IPS-20b (cell line): ENCODE data around the gene ITFG1.
"Not testable (repeated sequence)": the region's sequence is repeated elsewhere in the genome, so short reads cannot be mapped to it uniquely, and the experiment has no call there.

Source experiments
- H3K27ac ChIP-seq: one replicate; pipeline ENCODE4 v1.5.1; 2013; ENCODE audit warnings: low read length
- H3K27me3 ChIP-seq: 2 replicates; pipeline ENCODE4 v1.6.1; 2013; ENCODE audit warnings: mild to moderate bottlenecking, low read length, inconsistent platforms; ENCODE audit not compliant: insufficient read depth
- H3K36me3 ChIP-seq: 2 replicates; pipeline ENCODE4 v1.6.1; 2013; ENCODE audit warnings: low read depth, mild to moderate bottlenecking, inconsistent platforms, low read length, moderate library complexity; ENCODE audit not compliant: insufficient read depth
- H3K4me1 ChIP-seq: 2 replicates; pipeline ENCODE4 v1.6.1; 2013; ENCODE audit warnings: mild to moderate bottlenecking, control low read depth, inconsistent platforms, low read length, moderate library complexity; ENCODE audit not compliant: insufficient read depth
- H3K4me3 ChIP-seq: 2 replicates; pipeline ENCODE4 v1.5.1; 2013; ENCODE audit warnings: mild to moderate bottlenecking, low read length, inconsistent platforms
- H3K9ac ChIP-seq: 2 replicates; pipeline ENCODE4 v1.6.1; 2013; ENCODE audit warnings: low read depth, mild to moderate bottlenecking, inconsistent platforms, low read length, moderate library complexity
- H3K9me3 ChIP-seq: 2 replicates; pipeline ENCODE4 v1.6.1; 2013; ENCODE audit warnings: mild to moderate bottlenecking, low read depth, low read length, inconsistent platforms; ENCODE audit not compliant: insufficient read depth

The ITFG1 gene

GRCh38 chr16:47448830-47449575, 11.9 kb downstream of the ITFG1 start:
- no peaks in the 10 kb centered on the region for H3K4me1 ChIP-seq
- H3K36me3 ChIP-seq = peaks cover 54% of the 10 kb centered on the region
- no peak overlapping the region for H3K9ac ChIP-seq
- no peaks in the 10 kb centered on the region for H3K27me3 ChIP-seq
- H3K9me3 ChIP-seq = no peaks in the 10 kb centered on the region
- no peak overlapping the region for H3K27ac ChIP-seq
- no peak overlapping the region for H3K4me3 ChIP-seq

GRCh38 chr16:47446431-47446830, 14.4 kb downstream of the ITFG1 start:
- H3K27ac ChIP-seq = no peak overlapping the region
- no peaks in the 10 kb centered on the region for H3K4me1 ChIP-seq
- no peak overlapping the region for H3K9ac ChIP-seq
- no peaks in the 10 kb centered on the region for H3K27me3 ChIP-seq
- no peak overlapping the region for H3K4me3 ChIP-seq
- H3K36me3 ChIP-seq = peaks cover 30% of the 10 kb centered on the region
- no peaks in the 10 kb centered on the region for H3K9me3 ChIP-seq

GRCh38 chr16:47442884-47443283, 18.0 kb downstream of the ITFG1 start:
- not testable (repeated sequence) for H3K9me3 ChIP-seq, H3K36me3 ChIP-seq, H3K4me3 ChIP-seq, H3K27ac ChIP-seq, H3K27me3 ChIP-seq, H3K9ac ChIP-seq, H3K4me1 ChIP-seq

- H3K36me3 ChIP-seq, H3K27me3 ChIP-seq, H3K9me3 ChIP-seq, H3K4me3 ChIP-seq, H3K27ac ChIP-seq, H3K4me1 ChIP-seq, H3K9ac ChIP-seq: not testable (repeated sequence)
Measured at GRCh38 chr16:47440066-47440465, 20.8 kb downstream of the ITFG1 start.

GRCh38 chr16:47434274-47434673, 26.6 kb downstream of the ITFG1 start:
- not testable (repeated sequence) for H3K9ac ChIP-seq, H3K36me3 ChIP-seq, H3K27ac ChIP-seq, H3K27me3 ChIP-seq, H3K4me1 ChIP-seq, H3K4me3 ChIP-seq
- peaks cover 13% of the 10 kb centered on the region for H3K9me3 ChIP-seq

GRCh38 chr16:47431960-47432359, 28.9 kb downstream of the ITFG1 start:
- no peak overlapping the region for H3K4me3 ChIP-seq
- no peak overlapping the region for H3K27ac ChIP-seq
- 0 out of 2 replicates have a peak, but pooled peaks cover 7% of the 10 kb centered on the region for H3K36me3 ChIP-seq
- H3K27me3 ChIP-seq = no peaks in the 10 kb centered on the region
- H3K9me3 ChIP-seq = peaks cover 13% of the 10 kb centered on the region
- H3K4me1 ChIP-seq = no peaks in the 10 kb centered on the region
- no peak overlapping the region for H3K9ac ChIP-seq

GRCh38 chr16:47426806-47427205, 34.1 kb downstream of the ITFG1 start:
- H3K27ac ChIP-seq = no peak overlapping the region
- H3K27me3 ChIP-seq = no peaks in the 10 kb centered on the region
- H3K9ac ChIP-seq = no peak overlapping the region
- peaks cover 9% of the 10 kb centered on the region; the same call in 1 of the 2 replicates for H3K36me3 ChIP-seq
- no peak overlapping the region for H3K4me3 ChIP-seq
- peaks cover 8% of the 10 kb centered on the region for H3K9me3 ChIP-seq
- H3K4me1 ChIP-seq = peaks cover 2% of the 10 kb centered on the region; the same call in 1 of the 2 replicates

GRCh38 chr16:47424846-47425245, 36.0 kb downstream of the ITFG1 start:
- Histone ChIP-seq H3K4me3 (no peak overlapping the region), H3K36me3 (peaks cover 5% of the 10 kb centered on the region; the same call in 1 of the 2 replicates), H3K4me1 (peaks cover 2% of the 10 kb centered on the region; the same call in 1 of the 2 replicates), H3K9me3 (no peaks in the 10 kb centered on the region), H3K9ac (no peak overlapping the region), H3K27ac (no peak overlapping the region), H3K27me3 (no peaks in the 10 kb centered on the region)

- Histone ChIP-seq H3K36me3 (no peaks in the 10 kb centered on the region; the same call in 1 of the 2 replicates), H3K9me3 (no peaks in the 10 kb centered on the region), H3K27ac (no peak overlapping the region), H3K4me1 (no peaks in the 10 kb centered on the region), H3K9ac (no peak overlapping the region), H3K27me3 (no peaks in the 10 kb centered on the region), H3K4me3 (no peak overlapping the region)
Measured at GRCh38 chr16:47416869-47417268, 44.0 kb downstream of the ITFG1 start.

GRCh38 chr16:47413041-47413440, 47.8 kb downstream of the ITFG1 start:
- Histone ChIP-seq H3K27ac (no peak overlapping the region), H3K36me3 (no peaks in the 10 kb centered on the region), H3K9me3 (no peaks in the 10 kb centered on the region), H3K9ac (no peak overlapping the region), H3K4me3 (no peak overlapping the region), H3K27me3 (no peaks in the 10 kb centered on the region), H3K4me1 (no peaks in the 10 kb centered on the region)

- H3K4me1 ChIP-seq = no peaks in the 10 kb centered on the region
- no peak overlapping the region for H3K9ac ChIP-seq
- H3K4me3 ChIP-seq = no peak overlapping the region
- no peaks in the 10 kb centered on the region for H3K9me3 ChIP-seq
- no peaks in the 10 kb centered on the region for H3K27me3 ChIP-seq
- H3K27ac ChIP-seq = no peak overlapping the region
- no peaks in the 10 kb centered on the region for H3K36me3 ChIP-seq
Measured at GRCh38 chr16:47408491-47408890, 52.4 kb downstream of the ITFG1 start.

GRCh38 chr16:47395733-47396498, 64.9 kb downstream of the ITFG1 start:
- peaks cover 4% of the 10 kb centered on the region; the same call in 1 of the 2 replicates for H3K4me1 ChIP-seq

More at GRCh38 chr16:47395733-47396498, 64.9 kb downstream of the ITFG1 start:
- Histone ChIP-seq H3K9ac (no peak overlapping the region), H3K27me3 (no peaks in the 10 kb centered on the region), H3K9me3 (no peaks in the 10 kb centered on the region), H3K36me3 (no peaks in the 10 kb centered on the region), H3K27ac (no peak overlapping the region), H3K4me3 (no peak overlapping the region)
